Dermis blood vessel endothelial cell (primary cell): Measurements from ENCODE around the gene PIK3CD. TPM values are rescaled to one million over a fixed set of nuclear protein-coding genes. Genes with fewer than 3 reads are reported as not detected.
"Not testable (repeated sequence)": the region's sequence is repeated elsewhere in the genome, so short reads cannot be mapped to it uniquely, and the experiment has no call there.

Experiments used
- DNase-seq: peaks from one replicate; pipeline ENCODE4 v3.0.0; 2010
- total RNA-seq: library from RNA; depleted of rRNA; stranded (reverse); fragments of >200 nt; gene quantifications from 2 replicates; pipeline ENCODE4 v1.2.3, GENCODE V29; 2014

PIK3CD gene
- total RNA-seq, 1 donor from 2014 or later = 4.1 TPM

DNA sequence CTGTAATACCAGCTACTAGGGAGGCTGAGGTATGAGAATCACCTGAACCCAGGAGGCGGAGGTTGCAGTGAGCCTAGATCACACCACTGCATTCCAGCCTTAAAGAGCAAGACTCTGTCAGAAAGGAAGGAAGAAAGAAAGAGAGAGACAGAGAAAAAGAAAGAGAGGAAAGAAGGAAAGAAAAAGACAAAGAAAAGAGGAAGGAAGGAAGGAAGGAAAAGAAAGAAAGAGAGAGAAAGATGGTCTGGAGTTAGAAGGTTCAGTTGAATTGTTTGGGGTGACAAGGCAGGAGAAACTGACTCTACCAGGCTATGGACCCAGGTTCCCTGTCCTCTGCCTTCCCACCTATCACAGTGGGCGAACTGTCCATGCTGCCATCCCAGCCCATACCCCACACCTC, 27.4 kb upstream of the PIK3CD start:
- no peak for DNase-seq

DNA sequence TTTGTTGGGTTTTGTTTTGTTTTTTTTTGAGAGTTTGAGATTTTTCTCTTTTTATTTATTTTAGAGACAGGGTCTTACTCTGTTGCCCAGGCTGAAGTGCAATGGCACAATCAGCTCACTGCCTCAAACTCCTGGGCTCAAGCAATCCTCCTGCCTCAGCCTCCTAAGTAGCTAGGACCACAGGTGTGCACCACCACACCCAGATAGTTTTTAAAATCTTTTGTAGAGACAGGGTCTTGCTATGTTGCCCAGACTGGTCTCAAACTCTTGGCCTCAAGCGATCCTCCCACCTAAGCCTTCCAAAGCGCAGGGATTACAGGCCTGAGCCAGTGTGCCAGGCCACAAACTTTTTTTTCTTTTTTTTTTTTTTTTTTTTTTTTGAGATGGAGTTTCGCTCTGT, 26.5 kb upstream of the PIK3CD start:
- not testable (repeated sequence) for DNase-seq

DNA sequence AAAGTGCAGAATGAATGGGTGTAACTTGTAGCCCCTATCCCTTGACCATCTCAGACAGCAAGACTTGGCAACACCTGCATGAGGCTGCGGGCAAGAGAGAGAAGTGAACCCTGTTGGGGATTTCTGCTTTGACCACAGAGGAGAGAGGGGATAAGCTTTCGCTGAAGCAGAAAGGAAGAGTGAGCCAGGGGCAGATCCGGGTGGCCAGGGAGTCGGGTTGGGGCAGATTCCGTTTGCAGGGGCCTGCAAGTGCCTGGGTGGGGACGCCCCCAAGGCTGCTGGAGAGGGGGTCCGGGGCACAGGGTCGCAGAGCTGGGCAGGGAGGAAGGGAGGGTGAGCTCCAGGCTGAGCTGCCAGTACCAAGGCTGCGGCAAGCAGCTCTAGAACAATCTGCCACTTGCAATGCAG, 25.3 kb upstream of the PIK3CD start:
- DNase-seq = no peak

DNA sequence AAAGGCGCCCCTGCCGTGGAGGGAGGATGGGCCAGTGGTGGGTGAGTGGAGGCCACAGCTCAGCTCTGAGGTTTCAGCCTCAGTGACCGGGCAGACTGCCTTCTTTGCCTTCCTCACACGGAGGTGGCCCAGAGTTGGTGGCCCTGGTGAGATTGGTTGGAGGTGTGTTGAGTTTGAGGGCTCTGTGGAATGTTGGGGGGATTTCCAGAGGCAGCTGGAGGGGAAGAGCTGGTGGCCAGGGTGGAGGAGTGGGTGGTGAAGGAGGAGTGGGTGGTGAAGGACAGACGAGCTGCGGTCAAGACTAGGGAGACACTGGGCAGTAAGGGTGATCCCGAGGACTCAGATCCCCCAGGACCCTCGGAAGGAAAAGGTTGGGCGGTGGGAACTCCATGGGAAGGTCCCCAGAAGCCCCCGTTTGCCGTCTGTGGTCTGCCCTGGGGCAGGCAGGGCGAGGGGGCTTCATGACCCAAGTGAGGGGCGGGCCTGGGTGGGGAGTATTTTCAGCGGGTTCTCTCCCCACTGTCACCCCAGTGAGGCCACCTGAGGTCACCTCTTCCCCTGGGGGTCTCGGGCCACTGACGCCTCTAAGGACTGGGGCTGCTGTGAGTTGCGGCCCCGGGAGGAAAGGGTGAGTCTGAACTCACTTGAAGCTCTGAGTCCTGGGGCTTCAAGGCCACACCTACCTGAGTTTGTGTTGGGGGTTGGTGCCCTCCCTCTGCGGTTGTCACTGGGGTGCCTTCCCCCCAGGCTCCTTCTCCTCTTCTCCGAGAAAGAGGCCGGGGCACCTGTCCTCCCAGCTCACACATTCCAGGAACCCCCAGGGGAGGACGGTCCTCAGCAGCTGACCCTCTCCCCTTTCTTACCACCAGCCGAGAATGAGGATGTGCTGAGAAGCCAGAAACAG, 22.7 kb upstream of the PIK3CD start:
- DNase-seq = no peak

DNA sequence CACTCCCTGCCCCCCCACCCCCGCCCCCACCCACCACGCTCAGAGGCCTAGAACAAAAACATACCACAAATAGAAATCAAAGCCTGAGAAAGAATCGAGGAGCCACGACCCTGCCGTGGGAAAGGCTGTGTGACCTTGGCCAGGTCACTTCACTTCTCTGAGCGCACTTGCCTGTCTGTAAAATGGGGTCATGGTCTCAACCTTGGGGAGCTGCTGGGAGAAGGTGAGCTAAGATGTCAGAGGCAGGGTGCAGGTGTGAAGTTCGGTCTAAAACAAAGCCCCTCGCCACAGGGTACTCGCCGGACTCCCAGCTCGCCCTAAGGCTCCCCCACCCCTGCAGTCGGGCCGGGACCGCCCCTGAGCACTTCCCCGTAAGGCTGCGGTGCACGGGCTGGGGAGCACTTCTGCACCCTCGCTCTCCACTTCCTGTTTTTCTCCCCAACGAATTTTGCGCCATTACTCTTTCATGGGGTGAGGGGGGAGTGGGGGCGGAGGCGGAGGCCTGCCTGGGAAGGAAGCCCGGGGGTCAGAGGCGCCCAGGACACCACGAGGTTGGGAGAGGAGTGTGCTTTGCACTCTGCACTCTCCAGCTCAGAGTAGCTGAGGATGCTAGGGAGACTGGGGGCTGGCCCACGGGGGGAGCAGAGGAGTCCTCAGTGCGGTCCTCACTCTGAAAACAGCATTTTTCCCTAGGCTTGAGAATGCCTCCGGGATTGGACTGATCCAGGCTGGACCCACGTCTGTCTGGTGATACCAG, 21.9 kb upstream of the PIK3CD start:
- DNase-seq = no peak

DNA sequence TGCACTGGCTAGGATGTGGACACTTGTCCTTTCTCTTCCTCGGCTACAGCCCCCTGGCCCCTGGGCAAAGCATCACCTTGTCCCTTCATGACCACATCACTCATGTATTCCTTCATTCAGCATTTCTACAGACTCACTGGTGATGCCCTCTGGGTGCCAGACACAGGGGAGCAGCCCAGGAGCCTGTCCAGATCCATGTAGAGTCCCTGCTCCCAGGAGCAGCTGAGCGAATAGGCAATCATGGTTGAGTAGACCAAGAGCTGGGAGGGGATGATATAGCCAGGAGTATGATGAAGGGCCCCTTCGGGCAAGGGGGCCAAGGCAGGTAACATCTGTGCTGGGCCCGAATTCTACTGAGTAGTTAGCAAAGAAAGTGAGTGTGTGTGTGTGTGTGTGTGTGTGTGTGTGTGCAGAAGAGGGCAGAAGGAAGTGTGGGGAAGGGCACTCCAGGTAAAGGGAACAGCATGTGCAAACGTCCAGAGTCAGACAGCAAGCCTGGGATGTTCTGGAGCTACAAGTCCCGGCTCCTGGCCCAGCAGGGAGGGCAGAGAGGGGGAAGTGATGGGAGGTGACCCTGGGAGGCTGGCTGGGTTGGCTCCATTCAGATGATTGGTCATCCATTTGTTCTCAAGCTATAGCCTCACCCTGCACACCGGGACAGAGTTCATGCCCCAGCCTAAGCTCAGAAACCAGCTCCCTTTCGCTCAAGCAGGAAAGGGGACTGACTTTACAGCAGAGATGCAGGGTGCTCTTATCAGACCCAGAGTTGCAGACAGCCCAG, 21.0 kb upstream of the PIK3CD start:
- no peak for DNase-seq

DNA sequence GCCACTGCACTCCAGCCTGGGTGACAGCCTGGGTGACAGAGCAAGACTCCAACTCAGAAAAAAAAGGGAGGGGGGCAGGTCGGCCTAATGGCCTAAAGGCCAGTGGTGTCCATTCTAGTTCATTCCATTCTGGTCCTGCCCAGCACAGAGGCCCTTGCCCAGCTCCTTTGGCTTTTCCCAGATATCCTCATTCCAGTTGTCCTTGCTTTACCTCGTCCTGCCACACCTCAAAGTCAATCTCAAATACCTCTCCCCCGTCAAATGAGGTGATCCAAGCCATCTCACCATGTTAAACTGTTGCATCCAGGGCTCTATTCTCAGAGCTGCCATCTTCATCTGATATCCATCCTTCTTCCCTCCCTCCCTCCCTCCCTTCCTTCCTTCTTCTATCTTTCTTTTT, 19.9 kb upstream of the PIK3CD start:
- no peak for DNase-seq

DNA sequence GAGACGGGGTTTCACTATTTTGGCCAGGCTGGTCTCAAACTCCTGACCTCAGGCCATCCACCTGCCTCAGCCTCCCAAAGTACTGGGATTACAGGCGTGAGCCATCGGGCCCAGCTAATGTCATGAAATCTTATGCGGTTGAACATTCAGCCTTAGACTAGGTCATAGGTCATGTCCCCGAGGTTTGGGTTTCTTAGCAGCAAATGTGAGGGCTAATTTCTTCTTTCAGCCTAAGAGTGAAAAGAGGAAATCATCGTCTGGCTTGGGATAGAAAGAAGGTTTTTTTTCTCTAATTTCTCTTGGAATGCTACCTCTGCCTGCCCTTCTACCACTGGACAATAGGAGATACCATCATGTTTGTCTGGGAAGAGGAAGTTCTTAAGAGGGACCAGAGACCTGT, 18.0 kb upstream of the PIK3CD start:
- no peak for DNase-seq

DNA sequence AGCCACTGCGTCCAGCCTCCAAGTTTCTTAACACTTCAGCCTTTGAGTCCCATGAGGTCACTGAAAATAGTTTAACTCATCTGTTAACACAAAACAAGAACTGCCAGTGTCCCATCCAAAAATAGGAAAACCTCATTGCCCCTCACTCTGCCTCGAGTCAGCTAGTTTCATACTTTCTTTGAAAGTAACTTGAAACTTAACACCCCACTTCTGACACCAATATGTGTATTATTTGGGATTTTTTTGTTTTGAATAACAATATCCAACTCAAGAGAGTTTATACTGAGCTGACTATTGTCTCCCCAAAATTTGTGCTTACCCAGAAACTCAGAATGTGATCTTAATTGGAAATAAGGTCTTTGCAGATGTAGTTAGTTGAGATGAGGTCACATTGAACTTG, 16.9 kb upstream of the PIK3CD start:
- no peak for DNase-seq

DNA sequence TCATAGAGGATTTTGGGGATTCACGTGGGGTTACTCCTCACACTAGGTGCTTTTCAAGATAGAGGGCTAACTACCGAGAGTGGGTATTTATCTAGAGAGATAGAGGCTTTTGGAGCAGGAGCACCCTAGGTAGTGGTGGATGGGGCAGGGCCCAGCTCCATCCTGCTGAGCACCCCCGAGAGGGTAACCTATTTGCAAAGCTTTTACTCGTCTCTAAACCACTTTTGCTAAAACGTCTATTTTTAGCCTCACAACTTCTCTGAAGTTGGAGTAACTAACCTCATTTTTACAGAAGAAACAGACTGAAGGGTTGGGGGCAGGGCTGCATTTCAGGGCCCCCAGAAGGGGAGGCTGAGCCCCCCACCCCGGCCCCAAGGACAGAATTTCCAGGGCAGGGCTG, 12.3 kb upstream of the PIK3CD start:
- DNase-seq = no peak

DNA sequence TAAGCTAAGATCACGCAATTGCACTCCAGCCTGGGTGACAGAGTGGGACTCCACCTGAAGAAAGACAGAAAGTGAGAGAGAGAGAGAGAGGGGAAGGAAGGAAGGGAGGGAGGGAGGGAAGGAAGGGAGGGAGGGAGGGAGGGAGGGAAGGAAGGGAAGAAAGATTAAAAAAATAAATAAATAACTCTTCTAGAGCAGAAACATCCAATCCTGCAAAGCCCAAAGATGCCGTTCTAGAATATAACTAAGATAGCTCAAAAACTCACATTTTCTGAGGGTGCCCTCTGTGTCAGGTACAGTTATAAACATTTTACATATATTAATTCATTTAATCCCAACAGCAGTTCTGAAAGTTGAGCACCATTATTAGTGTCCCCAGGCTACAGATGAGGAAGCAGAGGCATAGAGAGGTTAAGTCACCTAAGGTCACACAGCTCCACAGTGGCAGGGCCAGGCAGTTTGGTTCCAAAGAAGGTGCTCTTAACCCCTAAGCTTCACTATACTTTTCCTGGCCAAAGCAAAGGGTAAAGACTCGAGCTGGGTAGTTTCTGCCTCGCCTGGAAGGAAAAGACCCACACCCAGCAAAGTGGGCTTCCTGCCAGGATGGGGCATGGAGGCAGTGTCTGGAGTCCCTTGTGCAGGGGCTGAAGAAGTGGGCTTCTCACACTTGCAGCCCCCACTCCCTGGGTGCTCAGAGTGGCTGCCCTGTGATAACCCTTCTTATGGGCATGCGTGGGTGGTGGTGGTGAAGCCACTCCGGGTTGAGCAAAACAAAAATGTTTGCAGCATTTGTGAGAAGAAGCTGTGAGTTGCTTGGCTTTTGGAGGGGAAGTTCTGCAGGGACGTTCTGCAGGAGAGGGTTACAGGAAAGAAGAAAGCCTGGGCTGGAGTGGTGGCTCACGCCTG, 7.9 kb upstream of the PIK3CD start:
- DNase-seq = no peak

DNA sequence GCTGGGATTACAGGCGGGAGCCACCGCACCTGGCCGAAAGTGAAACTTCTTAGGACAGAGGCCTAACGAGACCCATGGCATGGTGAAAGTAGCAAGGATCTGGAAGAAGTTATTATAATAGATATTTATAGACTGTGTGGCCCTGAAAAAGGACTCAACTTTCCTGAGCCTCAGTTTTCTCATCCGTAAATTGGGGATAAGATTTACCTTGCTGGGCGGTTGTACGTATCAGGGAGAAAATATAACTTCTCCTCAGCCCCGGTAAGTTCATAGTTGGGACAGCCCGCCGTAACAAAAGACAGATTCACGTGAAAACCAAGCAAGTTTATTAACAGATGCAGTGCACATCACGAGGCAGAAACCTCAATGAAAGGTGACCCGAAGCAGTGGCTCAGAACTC, 5.5 kb upstream of the PIK3CD start:
- no peak for DNase-seq

DNA sequence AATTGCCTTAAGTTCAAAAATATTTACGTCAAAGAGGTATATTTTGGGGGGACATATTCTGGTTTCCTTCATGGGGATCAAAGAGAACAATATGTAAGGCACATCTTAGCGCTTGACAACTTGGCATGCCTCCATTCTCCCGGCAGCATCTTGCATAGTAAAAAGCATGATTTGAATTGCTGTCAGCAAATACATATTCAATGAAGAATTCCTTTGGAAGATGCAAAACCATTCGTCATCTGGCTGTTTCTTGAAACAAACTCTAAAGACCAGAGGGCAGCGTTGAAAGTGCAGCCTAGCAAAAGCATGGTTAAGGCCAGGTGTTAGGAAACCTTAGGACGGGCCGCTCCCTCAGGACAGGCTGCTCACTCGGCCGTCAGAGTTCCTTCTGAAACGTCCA, 3.4 kb upstream of the PIK3CD start:
- DNase-seq = no peak

DNA sequence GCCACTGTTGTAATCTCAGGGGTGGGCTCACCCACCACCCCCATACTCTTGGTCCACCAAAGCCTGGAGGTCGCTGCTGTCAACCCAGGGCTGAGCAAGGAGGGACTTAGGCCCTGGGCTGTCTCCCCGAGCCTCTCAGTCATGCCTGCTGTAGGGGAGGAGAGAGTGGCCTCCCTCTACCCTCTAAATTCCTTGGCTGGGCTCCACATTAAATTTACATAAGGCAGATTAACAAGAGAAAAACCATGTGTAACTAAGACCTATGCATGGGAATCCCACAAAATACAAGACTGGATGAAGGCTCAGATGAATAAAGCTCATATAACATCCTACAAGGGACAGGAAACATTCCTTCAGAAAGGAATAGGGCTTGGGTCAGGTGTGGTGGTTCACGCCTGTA, 1.8 kb upstream of the PIK3CD start:
- DNase-seq = no peak

DNA sequence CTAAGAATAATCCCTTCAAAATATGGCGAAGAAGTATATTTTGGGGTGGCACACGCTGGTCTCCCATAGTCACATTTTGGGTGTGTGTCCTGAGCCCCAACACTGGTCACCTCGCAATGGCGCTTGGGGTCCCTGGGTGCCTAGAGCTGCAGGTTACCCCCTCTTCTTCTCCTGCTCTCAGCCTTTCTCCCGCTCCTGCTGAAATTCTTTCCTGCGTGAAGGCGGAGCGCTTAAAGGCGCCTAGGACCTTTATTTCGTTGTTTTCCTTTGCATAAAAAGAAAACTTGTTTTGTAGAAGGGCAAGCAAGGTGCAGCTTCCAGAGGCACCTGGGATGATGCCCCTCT, 339 bp upstream of the PIK3CD start:
- no peak for DNase-seq

DNA sequence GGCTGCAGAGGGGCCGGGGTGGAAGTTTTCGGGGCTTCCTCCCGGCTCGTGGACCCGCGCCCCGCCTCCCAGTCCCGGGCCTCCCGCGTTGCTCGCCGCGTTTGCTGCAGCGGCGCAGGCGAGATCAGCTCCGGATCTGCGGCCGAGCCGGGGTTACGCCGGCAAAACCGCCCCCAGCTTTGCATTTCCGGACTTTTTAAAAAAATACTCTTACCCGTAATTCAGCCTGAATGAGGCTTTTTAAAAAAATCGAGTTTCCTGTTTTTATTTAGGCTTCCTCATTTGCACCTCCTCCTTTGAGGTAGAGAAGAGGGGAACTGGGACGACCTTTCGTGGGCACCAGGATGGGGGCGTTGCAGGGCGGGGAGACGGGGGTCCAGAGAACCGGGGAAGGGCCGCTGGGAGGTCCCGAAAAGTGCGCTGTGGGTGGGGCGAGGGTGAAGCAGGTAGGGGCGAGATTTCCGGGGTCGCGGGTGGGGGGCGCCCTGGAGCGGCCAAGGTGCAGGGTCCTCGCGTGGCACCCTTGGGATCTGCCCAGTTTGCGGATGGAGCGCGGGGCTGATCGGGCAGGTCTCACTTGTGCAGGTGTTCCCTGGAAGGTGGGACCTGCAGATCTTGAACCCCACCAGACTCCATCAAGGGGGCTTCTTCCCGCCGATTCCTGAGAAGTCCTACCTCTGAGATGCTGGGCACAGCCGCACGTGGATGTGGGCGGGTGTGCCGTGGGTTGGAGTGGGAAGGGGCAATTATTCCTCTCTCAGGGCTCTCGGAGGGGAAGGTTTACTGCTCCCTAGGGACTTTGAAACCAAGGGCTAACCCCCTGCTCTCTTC, 1.1 kb downstream of the PIK3CD start:
- DNase-seq = no peak

DNA sequence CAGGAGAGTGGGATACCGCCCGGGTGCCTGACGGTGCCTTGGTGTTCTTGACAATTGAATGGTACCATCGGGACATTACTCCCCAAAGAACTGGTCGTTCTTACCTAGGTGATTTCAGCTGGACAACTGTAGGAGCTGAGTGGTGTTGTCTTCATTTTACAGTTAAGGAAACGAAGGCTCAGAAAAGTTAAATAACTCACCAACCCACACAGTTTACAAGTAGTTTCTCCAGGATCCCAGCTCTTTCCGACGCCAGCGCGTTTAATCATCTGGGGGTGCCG, 1.6 kb downstream of the PIK3CD start:
- no peak for DNase-seq

DNA sequence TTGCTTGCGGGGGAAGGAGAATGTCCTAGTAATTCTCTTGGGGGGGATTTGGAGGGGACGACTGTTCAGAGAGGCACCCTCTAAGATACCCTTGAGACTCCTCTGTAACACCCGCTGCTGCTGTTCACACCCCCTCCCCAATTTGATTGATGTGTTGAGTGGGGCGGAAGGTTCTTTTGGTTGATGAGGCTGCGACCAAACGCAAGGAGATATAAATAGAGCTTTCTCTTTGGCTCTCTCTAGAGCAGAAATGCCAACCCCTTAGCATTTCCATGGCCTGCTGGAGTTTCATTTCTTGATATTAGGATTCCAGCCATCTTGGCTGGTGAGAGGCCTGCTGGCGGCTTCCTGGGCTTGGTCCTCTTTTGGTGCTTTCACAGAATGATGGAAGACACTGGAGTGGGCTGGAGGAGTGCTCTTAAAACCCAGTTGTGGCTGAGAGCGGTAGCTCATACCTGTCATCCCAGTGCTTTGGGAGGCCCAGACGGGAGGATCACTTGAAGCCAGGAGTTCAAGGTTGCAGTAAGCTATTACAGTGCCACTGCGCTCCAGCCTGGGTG, 2.0 kb downstream of the PIK3CD start:
- DNase-seq = no peak

DNA sequence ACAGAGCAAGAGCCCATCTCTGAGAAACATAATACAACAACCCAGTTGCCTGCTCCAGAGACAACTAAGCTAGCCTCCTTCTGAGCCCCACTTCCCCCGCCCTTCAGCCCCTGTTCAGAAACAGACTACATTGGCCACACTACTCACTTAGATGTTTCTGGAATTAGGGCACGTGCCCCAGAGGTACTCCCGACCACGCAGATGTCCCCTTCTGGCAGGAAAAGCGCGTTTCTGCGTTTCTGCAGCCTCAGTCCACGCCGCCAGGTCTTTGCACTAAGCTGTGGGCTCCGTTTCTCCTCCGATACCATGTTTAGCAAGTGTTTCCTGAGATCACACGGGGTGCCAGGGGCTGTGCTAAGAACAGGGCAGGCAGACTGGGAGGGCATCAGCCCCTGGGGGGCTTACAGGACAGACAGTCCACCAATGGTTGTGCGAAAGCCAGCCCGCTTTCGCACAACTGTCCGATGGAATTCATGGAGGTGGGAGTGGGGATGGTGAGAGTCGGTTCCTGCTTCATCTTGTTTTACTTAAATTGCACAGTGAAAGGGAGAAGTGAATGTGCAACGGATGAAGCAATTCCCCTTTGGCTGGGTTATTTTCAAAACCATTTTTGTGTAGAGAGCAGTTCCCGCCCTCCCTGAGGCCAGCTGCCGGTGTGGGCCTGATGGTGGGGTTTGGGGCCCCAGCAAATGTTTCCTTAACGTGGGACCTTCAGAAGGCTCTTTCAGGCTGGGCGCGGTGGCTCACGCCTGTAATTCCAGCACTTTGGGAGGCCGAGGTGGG, 2.7 kb downstream of the PIK3CD start:
- DNase-seq = no peak
